SK-N-SH (cell line): ENCODE measurements around the gene PRICKLE1. TPM values are rescaled to one million over a fixed set of nuclear protein-coding genes. Genes with fewer than 3 reads are reported as not detected.

Experiments
- CTCF ChIA-PET: fragments of 300-600, 350-600 bp; formaldehyde crosslinking; extraction: SDS; loops from one replicate; lab custom pipeline; 2021; lab: Yijun Ruan, JAX
- POLR2A ChIA-PET: fragments of 350-600 bp; sonication (Branson Sonifier 250); formaldehyde crosslinking; extraction: SDS; loops from one replicate; lab custom pipeline; 2020; ENCODE audit warnings: antibody characterized with exemption, inconsistent platforms; lab: Yijun Ruan, JAX
- DNase-seq: peaks from one replicate; pipeline ENCODE4 v3.0.0; 2012
- H2AFZ ChIP-seq: fragments of 200-600 bp; sonication (generic); 2 replicates; pipeline ENCODE4 v1.8.1; 2016; ENCODE audit warnings: antibody characterized with exemption, mild to moderate bottlenecking, low read depth
- H3F3A ChIP-seq: fragments of 200-600 bp; sonication (generic); replicated peaks from 2 replicates; pipeline ENCODE3; 2016; ENCODE audit warnings: antibody characterized with exemption, mild to moderate bottlenecking; ENCODE audit not compliant: insufficient read depth
- H3K27ac ChIP-seq, 2 experiments: fragments of 200-500 bp in 1 of 2; fragments of 200-600 bp in 1 of 2; sonication (Bioruptor generic) in 1 of 2; sonication (generic), shearing (Covaris generic) in 1 of 2; 2 replicates each; pipeline versions ENCODE4 v1.5.1 to v1.6.1; 2014 to 2016; ENCODE audit warnings: low read depth in 2 of 2, inconsistent platforms in 1 of 2, low read length in 1 of 2, mild to moderate bottlenecking in 1 of 2, mixed read lengths in 1 of 2
- H3K27me3 ChIP-seq: fragments of 200-600 bp; sonication (generic), shearing (Covaris generic); 2 replicates; pipeline ENCODE4 v1.6.1; 2016; ENCODE audit warnings: mixed run types; ENCODE audit not compliant: insufficient read depth
- H3K36me3 ChIP-seq, 2 experiments: fragments of 200-500 bp in 1 of 2; fragments of 200-600 bp in 1 of 2; sonication (Bioruptor generic) in 1 of 2; sonication (generic) in 1 of 2; replicated peaks in 1 of 2; 2 replicates each; pipeline versions ENCODE3 to v1.5.1; 2014 to 2016; ENCODE audit warnings: low read length in 1 of 2, mild to moderate bottlenecking in 1 of 2; ENCODE audit not compliant: insufficient read depth in 2 of 2, control insufficient read depth in 1 of 2
- H3K4me1 ChIP-seq, 2 experiments: fragments of 200-500 bp in 1 of 2; fragments of 200-600 bp in 1 of 2; sonication (Bioruptor generic) in 1 of 2; sonication (generic), shearing (Covaris generic) in 1 of 2; 2 replicates each; pipeline versions ENCODE4 v1.5.1 to v1.6.1; 2014 to 2016; ENCODE audit warnings: low read depth in 1 of 2, low read length in 1 of 2, mixed run types in 1 of 2; ENCODE audit not compliant: insufficient read depth in 2 of 2, control insufficient read depth in 1 of 2
- H3K4me2 ChIP-seq: fragments of 200-600 bp; sonication (generic), shearing (Covaris generic); 2 replicates; pipeline ENCODE4 v1.6.1; 2017; ENCODE audit warnings: mixed run types
- H3K4me3 ChIP-seq, 2 experiments: fragments of 200-500 bp in 1 of 2; fragments of 200-600 bp in 1 of 2; sonication (Bioruptor generic) in 1 of 2; sonication (generic), shearing (Covaris generic) in 1 of 2; 2 replicates each; pipeline versions ENCODE4 v1.5.1 to v1.8.1; 2014 to 2016; ENCODE audit warnings: low read depth in 2 of 2, inconsistent platforms in 1 of 2, low read length in 1 of 2, mild to moderate bottlenecking in 1 of 2, mixed read lengths in 1 of 2, moderate library complexity in 1 of 2
- H3K79me2 ChIP-seq: fragments of 200-600 bp; sonication (generic); 2 replicates; pipeline ENCODE4 v1.8.1; 2017; ENCODE audit warnings: mild to moderate bottlenecking; ENCODE audit not compliant: insufficient read depth
- H3K9ac ChIP-seq: fragments of 200-600 bp; sonication (generic); 2 replicates; pipeline ENCODE4 v1.6.1; 2017; ENCODE audit warnings: mixed run types
- H3K9me2 ChIP-seq: fragments of 200-600 bp; sonication (generic); 2 replicates; pipeline ENCODE4 v1.6.1; 2017; ENCODE audit warnings: mixed run types
- H3K9me3 ChIP-seq: fragments of 200-600 bp; sonication (generic); 2 replicates; pipeline ENCODE4 v1.6.1; 2017; ENCODE audit warnings: mixed run types, mild to moderate bottlenecking, moderate library complexity
- H4K20me1 ChIP-seq: fragments of 200-600 bp; sonication (generic); 2 replicates; pipeline ENCODE4 v1.6.1; 2017; ENCODE audit warnings: mild to moderate bottlenecking, mixed run types; ENCODE audit not compliant: insufficient read depth
- EZH2phosphoT487 ChIP-seq: fragments of 200-600 bp; sonication (generic); IDR thresholded peaks from 2 replicates; pipeline ENCODE4 v1.6.1; 2017; ENCODE audit warnings: low read depth, mixed run types, mild to moderate bottlenecking, antibody characterized with exemption, moderate library complexity, borderline replicate concordance
- FOSL2 ChIP-seq: IDR thresholded peaks from 2 replicates; pipeline ENCODE4 v1.4.0; 2012; ENCODE audit warnings: low read depth, mild to moderate bottlenecking, moderate library complexity, borderline replicate concordance
- FOXM1 ChIP-seq: IDR thresholded peaks from 2 replicates; pipeline ENCODE4 v1.4.0; 2012; ENCODE audit warnings: low read depth, mild to moderate bottlenecking
- GATA2 ChIP-seq: sonication (generic); formaldehyde crosslinking; IDR thresholded peaks from 2 replicates; pipeline ENCODE4 v1.5.0; 2020; ENCODE audit warnings: mild to moderate bottlenecking, missing genetic modification reagents
- IRF3 ChIP-seq: fragments of 150-350 bp; IDR thresholded peaks from 2 replicates; pipeline ENCODE4 v1.6.1; 2016; ENCODE audit warnings: mild to moderate bottlenecking, low read depth, low read length
- JUND ChIP-seq: IDR thresholded peaks from 2 replicates; pipeline ENCODE4 v1.4.0; 2012
- MEF2A ChIP-seq: IDR thresholded peaks from 2 replicates; pipeline ENCODE4 v1.4.0; 2012; ENCODE audit warnings: low read depth, borderline replicate concordance
- MXI1 ChIP-seq: IDR thresholded peaks from 2 replicates; pipeline ENCODE4 v1.6.1; 2012; ENCODE audit warnings: mild to moderate bottlenecking, low read depth, low read length, improper control_type of control experiment
- NRF1 ChIP-seq: IDR thresholded peaks from 2 replicates; pipeline ENCODE4 v1.6.1; 2012; ENCODE audit warnings: low read depth, mild to moderate bottlenecking, low read length
- PBX3 ChIP-seq: IDR thresholded peaks from 2 replicates; pipeline ENCODE4; 2012
- POLR2AphosphoS5 ChIP-seq: IDR thresholded peaks from 2 replicates; pipeline ENCODE4 v1.6.1; 2012; ENCODE audit warnings: low read depth, low read length
- RAD21 ChIP-seq: IDR thresholded peaks from 2 replicates; pipeline ENCODE4 v1.6.1; 2012; ENCODE audit warnings: mild to moderate bottlenecking, low read length
- SMC3 ChIP-seq: IDR thresholded peaks from 2 replicates; pipeline ENCODE4 v1.6.1; 2012; ENCODE audit warnings: low read depth, low read length, improper control_type of control experiment
- TAF1 ChIP-seq: IDR thresholded peaks from 2 replicates; pipeline ENCODE4 v1.6.1; 2012; ENCODE audit warnings: low read depth, mild to moderate bottlenecking, low read length, moderate library complexity, borderline replicate concordance
- YY1 ChIP-seq: IDR thresholded peaks from 2 replicates; pipeline ENCODE4 v1.4.0; 2012; ENCODE audit warnings: low read depth, mild to moderate bottlenecking
- WGBS: methylation state at CpG from one replicate; pipeline ENCODE4 v1.1.6; 2017; ENCODE audit warnings: low lambda C conversion rate; 5-methylcytosine and 5-hydroxymethylcytosine counted together
- polyA plus RNA-seq, 3 experiments: library from polyadenylated mRNA; depleted of rRNA; stranded (reverse); fragments of >200 nt; gene quantifications; 2 replicates each; pipeline ENCODE4 v1.2.3, GENCODE V29; 2012

Gene PRICKLE1
- polyA plus RNA-seq, 1 of the 3 experiments (the other 2 are of a cell fraction): 1.2 TPM

DNA sequence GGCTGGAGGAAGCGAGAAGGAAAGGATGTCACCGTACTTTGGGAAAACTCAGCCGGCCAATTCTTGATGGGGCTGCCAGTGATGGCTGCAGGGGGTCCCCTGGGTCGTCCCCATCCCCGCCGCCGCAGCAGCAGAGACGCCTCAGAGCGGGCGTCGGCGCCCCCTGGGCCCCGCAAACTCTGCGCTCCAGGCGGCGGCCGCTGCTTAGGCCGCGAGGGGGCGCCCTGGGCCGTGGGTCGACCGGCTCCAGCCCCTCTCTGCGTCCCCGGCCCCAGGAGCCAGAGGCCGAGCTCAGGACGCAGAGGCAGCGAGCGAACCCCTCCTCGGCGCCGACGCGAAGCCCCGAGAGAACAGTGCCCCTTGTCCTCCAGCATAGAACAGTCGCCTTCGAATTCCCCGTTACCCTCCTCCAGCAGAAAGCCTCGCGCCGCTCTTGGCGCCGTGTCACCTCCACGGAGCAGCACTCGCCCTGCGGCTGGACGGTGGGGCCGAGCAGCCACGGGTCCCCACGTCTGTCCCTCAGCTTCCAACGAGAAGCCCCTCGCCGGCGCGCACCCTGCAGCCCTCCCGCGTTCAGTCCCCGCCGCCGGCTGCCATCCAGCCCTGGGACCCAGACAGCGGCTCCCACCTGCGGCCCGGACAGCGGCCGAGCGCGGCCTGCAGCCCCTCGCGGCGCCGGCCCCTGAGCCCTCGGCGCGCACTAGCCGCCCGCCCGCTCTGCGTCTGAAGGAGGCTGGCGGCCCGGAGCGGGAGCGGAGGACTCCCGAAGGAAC lies 106.6 kb downstream of the PRICKLE1 start (continued):
- no peak for TF ChIP-seq MXI1
- no peak for TF ChIP-seq PBX3
- TF ChIP-seq TAF1: no peak
- peak; percentile 76 for TF ChIP-seq SMC3
- TF ChIP-seq FOXM1: no peak
- peak; percentile 83 for TF ChIP-seq RAD21
- TF ChIP-seq EZH2phosphoT487: no peak
- TF ChIP-seq POLR2AphosphoS5: no peak
- TF ChIP-seq GATA2 (CRISPR knock-in tag): 0 out of 2 replicates have a peak, but pooled peaks have one; percentile 20

DNA sequence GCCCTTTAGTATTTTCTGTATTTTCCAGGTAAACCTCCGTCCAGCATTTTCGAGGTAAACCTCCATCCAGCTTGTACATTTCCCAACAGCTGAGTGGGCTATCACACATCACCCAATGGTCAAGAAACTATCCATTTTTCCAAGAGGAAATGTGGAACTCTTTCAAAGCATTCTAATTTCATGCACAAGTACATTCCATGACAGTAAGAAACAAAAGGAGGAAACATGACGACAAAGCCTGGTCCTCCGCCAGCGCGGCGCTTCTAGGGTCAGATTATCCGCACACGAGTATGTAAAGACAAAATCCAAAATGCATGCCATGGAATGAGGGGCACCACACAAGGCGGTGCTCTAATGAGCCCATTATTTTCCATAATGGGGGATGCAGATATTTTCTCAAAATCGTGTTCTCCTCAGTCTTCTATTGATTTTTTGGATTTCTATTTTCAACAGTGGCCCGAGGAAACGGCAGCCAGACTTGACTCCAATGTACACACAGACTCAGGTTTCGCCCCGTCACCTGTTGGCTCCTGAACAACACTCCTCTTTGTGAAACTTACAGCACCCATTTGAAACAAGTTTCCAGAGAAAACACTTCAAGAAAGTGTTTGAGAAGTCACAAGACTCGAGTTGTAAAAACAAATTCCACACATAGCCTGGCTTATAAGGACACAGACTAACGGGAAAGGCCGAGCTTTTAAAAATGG lies 107.4 kb downstream of the PRICKLE1 start:
- no peaks in the 10 kb centered on the region for H3K9me3 ChIP-seq
- peaks cover 3% of the 10 kb centered on the region for H3F3A ChIP-seq
- POLR2A ChIA-PET: interaction anchor here (1.1 to 2.1 kb wide), 2 partner anchors 81 to 87 kb away, joined by 3 to 8 read pairs; no protein-coding TSS in a partner anchor
- H3K4me1 ChIP-seq: peaks cover 0 to 12% of the 10 kb centered on the region in 2 experiments; a peak in 2 of 4 replicates
- DNase-seq: no peak
- H3K36me3 ChIP-seq: no peaks in the 10 kb centered on the region
- CTCF ChIA-PET: interaction anchor here (0.6 to 7.4 kb wide), 63 partner anchors 10 to 1534 kb away, joined by 3 to 206 read pairs (median 6); partner anchors contain the start of gene PRICKLE1
- peak overlapping the region; percentile 65 to 78 for H3K4me3 ChIP-seq
- H3K27ac ChIP-seq: no peak overlapping the region
- H2AFZ ChIP-seq: no peak overlapping the region
- 72% methylated on average over 18 of the region's 18 CpGs for WGBS
- H3K79me2 ChIP-seq: no peaks in the 10 kb centered on the region
- no peaks in the 10 kb centered on the region for H4K20me1 ChIP-seq
- H3K9me2 ChIP-seq: no peaks in the 10 kb centered on the region
- peak overlapping the region; percentile 92 for H3K4me2 ChIP-seq
- no peak for TF ChIP-seq SMC3
- no peak for TF ChIP-seq PBX3
- no peak for TF ChIP-seq MEF2A
- TF ChIP-seq YY1: no peak
- TF ChIP-seq IRF3: no peak
- TF ChIP-seq FOSL2: no peak
- TF ChIP-seq NRF1: no peak
- no peak for TF ChIP-seq JUND
- no peak for TF ChIP-seq GATA2 (CRISPR knock-in tag)
- TF ChIP-seq, all 33 proteins: peak for 0
- Histone ChIP-seq H3K27me3 (peaks cover 13% of the 10 kb centered on the region; the same call in 1 of the 2 replicates), H3K9ac (no peak overlapping the region)
